T-helper 1 cell (primary cell): ENCODE measurements around the gene KIAA0319L.
"Not testable (repeated sequence)": the region's sequence is repeated elsewhere in the genome, so short reads cannot be mapped to it uniquely, and the experiment has no call there.

Experiments
- DNase-seq, 5 donors: peaks; one replicate each; pipeline ENCODE4 v3.0.0-alpha.2; 2012 to 2020

The KIAA0319L gene

DNA sequence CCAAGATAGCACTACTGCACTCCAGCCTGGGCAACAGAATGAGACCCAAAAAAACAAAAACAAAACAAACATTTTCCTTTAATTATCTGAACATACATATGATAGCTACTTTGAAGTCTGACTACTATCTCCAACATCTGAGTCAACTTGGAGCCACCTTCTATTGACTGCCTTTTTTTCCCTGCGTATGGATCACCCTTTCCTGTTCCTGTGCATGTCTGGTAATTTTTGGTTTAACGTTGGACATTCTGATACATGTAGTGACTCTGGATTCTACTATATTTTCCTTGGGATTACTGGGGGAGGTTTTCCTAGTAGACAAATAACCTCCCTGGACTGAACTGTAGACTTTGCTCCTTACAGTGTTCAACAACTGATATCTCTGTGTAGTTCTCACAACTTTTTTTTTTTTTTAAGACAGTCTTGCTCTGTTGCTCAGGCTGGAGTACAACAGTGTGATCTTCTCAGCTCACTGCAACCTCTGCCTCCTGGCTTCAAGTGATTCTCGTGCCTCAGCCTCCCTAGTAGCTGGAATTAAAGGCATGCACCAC lies 70.3 kb downstream of the KIAA0319L start:
- DNase-seq, result no peak

GRCh38 chr1:35481229-35481628 lies 76.0 kb downstream of the KIAA0319L start:
- no peak for DNase-seq

DNA sequence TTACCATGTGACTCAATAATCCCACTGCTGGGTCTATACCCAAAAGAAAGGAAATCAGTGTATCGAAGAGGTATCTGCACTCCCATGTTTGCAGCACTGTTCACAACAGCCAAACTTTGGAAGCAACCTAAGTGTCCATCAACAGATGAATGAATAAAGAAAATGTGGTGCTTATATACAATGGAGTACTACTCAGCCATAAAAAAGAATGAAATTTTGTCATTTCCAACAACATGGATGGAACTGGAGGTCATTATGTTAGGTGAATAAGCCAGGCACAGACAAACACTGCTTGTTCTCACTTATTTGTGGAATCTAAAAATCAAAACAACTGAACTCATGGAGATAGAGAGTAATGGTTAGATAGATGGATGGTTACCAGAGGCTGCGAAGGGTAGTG lies 79.3 kb downstream of the KIAA0319L start:
- no peak for DNase-seq

GRCh38 chr1:35475856-35476674 lies 81.1 kb downstream of the KIAA0319L start:
- no peak for DNase-seq

- DNase-seq, result no peak
These were observed 81.8 kb downstream of the KIAA0319L start for GRCh38 chr1:35475356-35475755.

DNA sequence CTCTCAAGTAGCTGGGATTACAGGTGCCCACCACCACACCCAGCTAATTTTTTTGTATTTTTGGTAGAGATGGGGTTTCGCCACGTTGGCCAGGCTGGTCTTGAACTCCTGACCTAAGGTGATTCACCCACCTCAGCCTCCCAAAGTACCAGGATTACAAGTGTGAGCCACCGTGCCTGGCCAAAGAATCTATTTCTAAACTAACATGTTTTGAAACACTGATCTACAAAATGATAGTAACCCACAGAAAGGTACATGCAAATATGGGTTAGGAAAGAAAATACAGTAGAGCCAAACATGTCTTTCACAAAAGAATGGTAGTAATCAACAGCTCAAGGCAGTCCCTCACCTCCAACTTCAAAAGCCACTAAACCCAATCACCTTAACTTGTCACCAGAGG lies 84.0 kb downstream of the KIAA0319L start:
- not testable (repeated sequence) for DNase-seq

DNA sequence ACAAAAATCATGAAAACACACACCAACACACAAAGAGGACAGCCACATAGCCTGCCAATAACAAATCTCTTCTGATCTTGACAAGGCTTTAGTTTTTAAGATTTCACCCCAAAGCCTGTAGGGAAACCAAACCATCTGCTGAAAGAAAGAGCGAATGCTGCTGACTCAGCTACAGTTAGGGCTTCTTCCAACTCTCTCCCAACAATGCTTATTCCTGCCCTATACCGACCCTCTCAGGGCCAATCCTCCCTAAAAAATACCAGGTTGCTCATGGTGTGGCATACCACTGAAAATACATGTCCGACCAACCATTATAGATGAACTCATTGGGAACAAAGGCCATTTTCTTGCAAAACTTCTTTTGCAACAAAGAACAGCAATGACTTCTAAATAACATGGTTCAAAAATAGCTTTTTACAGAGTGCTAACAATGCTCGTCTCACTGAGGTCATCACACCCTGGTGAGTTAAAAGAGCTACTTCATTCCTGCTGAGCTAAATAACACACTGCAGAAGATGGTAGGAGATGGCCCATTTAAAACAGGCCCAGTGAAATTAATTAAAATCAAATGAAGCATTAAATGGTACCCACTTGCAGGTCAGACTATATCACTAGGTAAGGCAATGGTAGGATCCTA lies 86.1 kb downstream of the KIAA0319L start:
- DNase-seq, result no peak

DNA sequence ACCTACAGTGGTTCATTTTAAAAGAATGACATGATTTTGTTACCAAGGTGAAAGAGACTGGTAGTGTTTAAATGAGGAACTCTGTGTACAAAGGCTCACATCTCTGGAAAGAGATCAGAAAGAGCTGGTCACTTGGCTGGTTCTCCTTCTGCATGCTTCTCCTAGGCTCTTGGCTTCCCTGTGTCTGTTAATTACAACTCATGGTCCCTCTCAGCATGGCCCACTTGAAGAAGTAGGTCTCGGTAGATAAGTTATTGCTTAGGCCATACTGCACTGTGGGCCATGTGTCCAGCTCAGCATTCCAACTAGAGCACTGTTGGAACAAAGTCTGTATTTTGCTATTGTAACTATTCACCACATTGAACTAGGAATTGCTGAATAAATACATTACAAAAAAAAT lies 91.1 kb downstream of the KIAA0319L start:
- DNase-seq, result no peak

GRCh38 chr1:35463749-35464148 lies 93.5 kb downstream of the KIAA0319L start:
- not testable (repeated sequence) for DNase-seq

DNA sequence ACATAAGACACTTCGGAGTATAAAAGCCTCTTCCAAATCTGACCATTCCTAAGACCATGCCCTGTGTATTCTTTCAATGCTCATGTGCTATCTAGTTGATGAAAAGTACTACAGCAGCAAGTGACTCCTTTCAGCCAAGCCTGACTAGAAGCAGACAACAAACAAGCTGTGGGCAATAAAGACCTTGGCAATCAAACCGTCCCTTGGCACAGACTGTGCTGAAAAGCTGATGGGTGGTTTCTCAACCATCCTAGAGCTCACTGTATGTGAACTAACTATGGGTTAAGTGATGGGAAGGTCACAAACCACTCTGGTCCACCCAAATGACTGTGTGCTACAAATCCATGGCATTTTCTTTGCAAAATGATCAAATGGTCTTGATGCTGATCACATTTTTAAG lies 94.0 kb downstream of the KIAA0319L start:
- no peak for DNase-seq

- DNase-seq, result peak in 1 of 5 donors; percentile 12
These were observed 95.1 kb downstream of the KIAA0319L start for GRCh38 chr1:35461966-35462651.

DNA sequence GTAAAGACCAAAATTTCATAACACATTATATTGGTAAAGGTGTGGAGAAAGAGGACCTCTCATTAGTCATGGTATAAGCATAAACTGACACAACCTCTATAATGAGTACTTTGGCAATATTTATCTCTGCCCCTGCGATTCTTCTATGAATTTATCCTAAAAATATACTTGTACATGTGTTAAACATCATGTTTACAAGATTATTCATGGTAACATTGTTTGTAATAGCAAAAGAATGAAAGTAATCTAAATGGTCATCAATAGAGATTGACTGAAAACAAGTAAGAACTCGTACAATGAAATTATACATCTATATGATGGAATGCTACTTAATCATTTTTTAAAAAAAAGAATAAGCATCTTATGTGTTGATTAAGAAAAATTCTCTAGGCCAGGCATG lies 96.4 kb downstream of the KIAA0319L start:
- DNase-seq, result no peak

- DNase-seq, result peak in 1 of 5 donors; percentile 16
These were observed 102.6 kb downstream of the KIAA0319L start for GRCh38 chr1:35454616-35455015.

GRCh38 chr1:35454176-35454575 lies 103.0 kb downstream of the KIAA0319L start:
- DNase-seq, result no peak

DNA sequence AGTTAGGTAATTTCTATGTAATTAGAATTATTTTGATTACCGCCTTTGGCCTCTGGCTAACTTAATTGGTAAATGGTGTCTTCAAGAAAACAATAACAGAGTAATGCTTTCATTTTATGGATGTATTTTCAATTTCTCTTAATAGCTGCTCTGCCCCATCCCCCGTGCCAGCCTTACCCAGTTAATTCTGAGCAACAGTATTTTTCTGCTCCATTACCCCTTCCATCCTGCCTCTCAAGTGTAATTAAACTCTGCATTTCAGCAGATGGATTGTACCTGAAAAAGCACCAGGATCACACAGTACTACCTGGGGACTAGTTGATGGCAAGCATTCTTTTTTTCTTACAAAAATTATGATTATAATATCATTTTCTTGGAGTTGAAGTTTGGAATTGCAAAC lies 104.2 kb downstream of the KIAA0319L start:
- DNase-seq, result no peak

DNA sequence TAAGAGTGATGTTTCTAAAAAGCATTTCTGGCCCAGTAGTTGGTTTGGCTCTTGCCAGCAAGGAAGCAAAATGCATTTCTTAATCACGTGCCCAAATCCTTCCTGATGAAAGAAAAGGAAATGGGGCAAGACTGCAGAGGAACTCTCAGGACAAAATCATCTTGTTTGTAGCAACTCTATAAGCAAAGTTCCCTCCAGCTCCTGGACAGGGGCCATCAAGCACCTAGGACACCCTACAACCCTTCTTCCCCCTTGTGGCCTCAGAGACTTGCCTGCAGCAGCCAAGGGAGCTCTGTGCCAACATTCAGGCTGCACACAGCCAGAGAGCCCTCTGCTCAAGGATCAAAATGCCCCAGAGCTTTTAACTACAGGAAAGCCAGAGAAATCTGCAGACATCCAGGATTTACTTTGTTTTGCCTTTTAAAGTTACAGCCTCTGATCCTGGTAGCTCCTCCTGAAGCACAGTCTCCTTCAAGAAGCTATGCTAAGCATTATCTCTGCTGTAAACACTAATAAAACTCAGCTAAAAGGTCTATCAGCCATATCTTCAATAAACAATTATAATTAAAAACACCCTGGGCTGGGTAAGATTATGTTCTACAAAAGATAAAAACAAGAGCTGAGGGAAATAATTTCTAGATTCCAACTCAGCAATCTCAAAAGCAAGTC lies 105.0 kb downstream of the KIAA0319L start:
- no peak for DNase-seq

GRCh38 chr1:35451125-35451528 lies 106.1 kb downstream of the KIAA0319L start:
- peak; percentile 30 to 73 (median 61) for DNase-seq

DNA sequence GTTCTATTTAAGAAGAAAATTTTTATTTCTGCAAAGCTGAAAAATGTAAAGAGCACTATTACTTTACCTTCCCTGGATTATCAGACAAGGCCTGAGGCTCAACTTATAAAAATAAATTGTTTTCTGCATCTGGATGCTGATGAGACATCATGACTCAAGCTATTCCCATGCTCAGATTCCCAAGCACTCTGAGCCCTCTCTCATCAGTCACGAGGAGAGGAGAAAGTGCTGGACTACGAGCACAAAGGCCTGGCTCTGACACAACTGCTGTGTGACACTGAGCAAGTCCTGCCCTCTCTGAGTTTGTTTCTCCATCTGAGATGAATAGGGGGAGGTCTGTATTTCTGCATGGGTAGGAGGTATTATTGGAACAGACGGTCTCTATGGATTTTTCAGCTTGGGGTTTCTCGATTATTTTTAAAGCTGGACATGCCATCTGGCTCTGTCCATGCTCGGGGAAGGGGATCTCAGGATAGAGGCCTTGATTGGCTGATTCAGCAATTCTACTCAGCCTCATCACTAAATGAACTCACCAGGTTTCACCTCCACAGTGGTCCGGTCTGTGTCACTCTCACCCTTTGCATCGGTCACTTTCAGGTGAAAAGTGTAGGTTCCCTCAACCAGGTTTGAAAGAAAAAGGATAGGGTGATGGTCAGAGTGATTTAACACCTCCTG lies 107.7 kb downstream of the KIAA0319L start:
- no peak for DNase-seq

GRCh38 chr1:35448344-35448801 lies 108.8 kb downstream of the KIAA0319L start:
- no peak for DNase-seq

GRCh38 chr1:35447278-35447677 lies 109.9 kb downstream of the KIAA0319L start:
- peak in 1 of 5 donors; percentile 30 for DNase-seq

- DNase-seq, result no peak
These were observed 112.8 kb downstream of the KIAA0319L start for GRCh38 chr1:35444519-35444774.

GRCh38 chr1:35443768-35444518 lies 113.3 kb downstream of the KIAA0319L start:
- DNase-seq, result no peak
